HEK293T (cell line): ENCODE measurements around the gene RNF8.

Experiments
- ARNT ChIP-seq: fragments of 450-650 bp; IDR thresholded peaks from 2 replicates; pipeline ENCODE4 v1.6.1; 2017; ENCODE audit warnings: mild to moderate bottlenecking
- BHLHE40 ChIP-seq: fragments of 450-650 bp; IDR thresholded peaks from 2 replicates; pipeline ENCODE4 v1.6.1; 2016; ENCODE audit warnings: mild to moderate bottlenecking, moderate library complexity, borderline replicate concordance
- CTBP1 ChIP-seq: fragments of 450-650 bp; IDR thresholded peaks from 2 replicates; pipeline ENCODE4 v1.6.1; 2016; ENCODE audit warnings: borderline replicate concordance
- FOXA1 ChIP-seq: fragments of 450-650 bp; IDR thresholded peaks from 2 replicates; pipeline ENCODE4 v1.6.1; 2016; ENCODE audit warnings: mild to moderate bottlenecking
- FOXK2 ChIP-seq: fragments of 450-650 bp; IDR thresholded peaks from 2 replicates; pipeline ENCODE4 v1.6.1; 2016; ENCODE audit warnings: mild to moderate bottlenecking
- FOXM1 ChIP-seq: fragments of 450-650 bp; IDR thresholded peaks from 2 replicates; pipeline ENCODE4 v1.6.1; 2017; ENCODE audit warnings: mild to moderate bottlenecking, borderline replicate concordance
- LEF1 ChIP-seq: fragments of 450-650 bp; IDR thresholded peaks from 2 replicates; pipeline ENCODE4 v1.6.1; 2017; ENCODE audit warnings: mild to moderate bottlenecking, borderline replicate concordance
- NFRKB ChIP-seq: fragments of 450-650 bp; IDR thresholded peaks from 2 replicates; pipeline ENCODE4 v1.6.1; 2016; ENCODE audit warnings: mild to moderate bottlenecking, moderate library complexity
- SP1 ChIP-seq: fragments of 450-650 bp; IDR thresholded peaks from 2 replicates; pipeline ENCODE4 v1.6.1; 2017
- SUZ12 ChIP-seq: fragments of 450-650 bp; IDR thresholded peaks from 2 replicates; pipeline ENCODE4 v1.6.1; 2016; ENCODE audit warnings: mild to moderate bottlenecking
- TARDBP ChIP-seq: fragments of 450-650 bp; IDR thresholded peaks from 2 replicates; pipeline ENCODE4 v1.6.1; 2016
- ZNF384 ChIP-seq: fragments of 450-650 bp; IDR thresholded peaks from 2 replicates; pipeline ENCODE4 v1.6.1; 2016
- TF ChIP-seq, protein P1 (sequence below): fragments of 450-650 bp; IDR thresholded peaks from 2 replicates; pipeline ENCODE4 v1.6.1; 2016

- TF ChIP-seq ZNF384 = no peak
- no peak for TF ChIP-seq TARDBP
- TF ChIP-seq CTBP1 = no peak
- no peak for TF ChIP-seq NFRKB
- no peak for TF ChIP-seq SP1
- TF ChIP-seq ARNT = no peak
- no peak for TF ChIP-seq BHLHE40
- TF ChIP-seq SUZ12 = no peak
- TF ChIP-seq FOXK2 = no peak
- TF ChIP-seq, protein P1, sequence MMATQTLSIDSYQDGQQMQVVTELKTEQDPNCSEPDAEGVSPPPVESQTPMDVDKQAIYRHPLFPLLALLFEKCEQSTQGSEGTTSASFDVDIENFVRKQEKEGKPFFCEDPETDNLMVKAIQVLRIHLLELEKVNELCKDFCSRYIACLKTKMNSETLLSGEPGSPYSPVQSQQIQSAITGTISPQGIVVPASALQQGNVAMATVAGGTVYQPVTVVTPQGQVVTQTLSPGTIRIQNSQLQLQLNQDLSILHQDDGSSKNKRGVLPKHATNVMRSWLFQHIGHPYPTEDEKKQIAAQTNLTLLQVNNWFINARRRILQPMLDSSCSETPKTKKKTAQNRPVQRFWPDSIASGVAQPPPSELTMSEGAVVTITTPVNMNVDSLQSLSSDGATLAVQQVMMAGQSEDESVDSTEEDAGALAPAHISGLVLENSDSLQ = no peak
- no peak for TF ChIP-seq LEF1
- no peak for TF ChIP-seq FOXA1
- TF ChIP-seq FOXM1 = no peak
Measured at GRCh38 chr6:37435816-37436215, 82.0 kb downstream of the RNF8 start.
